GM18511 (cell line): ENCODE data around the gene SCN2A.
"Not testable (repeated sequence)": the region's sequence is repeated elsewhere in the genome, so short reads cannot be mapped to it uniquely, and the experiment has no call there.

Experiments
- ATAC-seq: cut with Tn5 transposase; IDR thresholded peaks from one replicate; pipeline ENCODE4 v1.9.1; 2021; ENCODE audit warnings: mild to moderate bottlenecking, moderate library complexity; ENCODE audit not compliant: unreplicated experiment

Gene SCN2A

DNA sequence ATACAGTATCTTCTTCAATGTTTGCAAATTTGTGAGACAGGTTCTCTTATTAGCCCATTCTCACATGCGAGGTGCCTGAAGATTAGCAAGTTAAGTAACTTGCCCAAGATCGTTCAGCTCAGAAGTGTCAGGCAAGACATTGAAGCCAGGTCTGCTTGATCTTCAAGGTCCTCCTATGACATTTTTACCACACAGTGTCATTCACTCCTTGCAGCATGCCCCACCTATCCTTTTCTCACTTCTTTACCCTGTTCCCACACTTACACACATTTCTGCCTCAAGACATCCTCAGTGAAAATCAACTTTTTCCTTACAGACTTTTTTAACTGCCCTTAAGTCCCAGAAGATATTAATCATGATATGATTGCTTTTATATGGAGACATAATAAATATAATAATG, 73.8 kb downstream of the SCN2A start:
- no peak for ATAC-seq

DNA sequence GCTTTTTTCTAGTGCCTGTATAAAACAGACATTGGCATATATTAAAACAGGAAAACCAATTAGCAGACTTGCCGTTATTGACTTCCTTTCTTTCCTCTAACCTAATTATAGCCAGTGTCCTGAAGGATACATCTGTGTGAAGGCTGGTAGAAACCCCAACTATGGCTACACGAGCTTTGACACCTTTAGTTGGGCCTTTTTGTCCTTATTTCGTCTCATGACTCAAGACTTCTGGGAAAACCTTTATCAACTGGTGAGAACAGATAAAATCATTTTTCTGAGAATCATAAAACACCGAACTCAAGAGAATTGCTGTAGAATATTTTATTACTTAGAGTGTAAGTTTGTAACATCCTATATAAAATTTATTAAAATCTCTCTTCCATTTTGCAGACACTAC, 74.3 kb downstream of the SCN2A start:
- ATAC-seq: no peak

DNA sequence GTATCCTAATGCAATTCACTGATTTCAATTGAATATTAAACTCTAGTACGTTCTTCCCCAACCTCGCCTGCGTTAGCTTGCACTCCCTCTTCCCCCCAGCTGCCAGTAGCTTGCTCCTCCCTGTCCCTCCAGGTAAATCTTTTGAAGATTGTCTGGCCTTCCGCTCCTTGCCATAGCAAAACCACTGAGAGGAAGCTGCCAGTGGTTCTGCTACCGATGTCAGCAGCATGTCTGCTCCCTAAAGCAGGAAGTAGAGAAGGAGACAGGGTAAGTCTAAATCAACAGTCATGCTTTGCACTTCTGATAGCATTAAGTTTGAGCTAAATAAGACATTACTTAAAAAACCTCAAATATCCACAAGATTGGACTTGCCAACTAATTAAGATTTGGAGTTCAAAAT, 89.1 kb downstream of the SCN2A start:
- no peak for ATAC-seq

DNA sequence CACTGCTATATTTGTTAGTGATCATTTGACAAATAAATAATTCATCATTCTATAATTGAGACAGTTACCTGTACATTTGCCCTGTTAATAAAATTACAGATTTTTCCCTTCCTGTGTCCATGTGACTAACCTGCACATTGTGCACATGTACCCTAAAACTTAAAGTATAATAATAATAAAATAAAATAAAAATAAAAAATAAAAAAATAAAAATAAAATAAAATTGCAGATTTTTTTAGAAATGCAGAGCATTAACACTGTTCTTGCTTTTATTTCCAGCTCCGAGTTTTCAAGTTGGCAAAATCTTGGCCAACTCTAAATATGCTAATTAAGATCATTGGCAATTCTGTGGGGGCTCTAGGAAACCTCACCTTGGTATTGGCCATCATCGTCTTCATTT, 105.1 kb downstream of the SCN2A start:
- not testable (repeated sequence) for ATAC-seq

DNA sequence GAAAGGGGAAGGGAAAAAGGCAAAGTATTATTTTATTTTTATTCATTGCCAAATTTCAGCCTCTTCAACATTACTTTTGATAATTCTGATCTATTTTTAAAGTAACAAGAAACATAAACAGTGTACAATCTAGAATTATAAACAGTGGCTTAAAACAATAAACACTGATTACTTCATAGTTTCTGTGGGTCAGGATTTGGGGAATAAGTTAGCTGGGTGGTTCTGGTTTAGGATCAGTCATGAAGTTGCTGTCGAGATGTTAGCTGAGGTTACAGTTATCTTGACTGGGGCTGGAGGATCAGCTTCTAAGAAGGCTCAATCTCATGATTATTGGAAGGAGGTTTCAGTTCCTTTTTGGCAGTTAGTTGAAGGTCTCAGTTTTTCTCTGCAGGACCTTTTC, 109.2 kb downstream of the SCN2A start:
- no peak for ATAC-seq

DNA sequence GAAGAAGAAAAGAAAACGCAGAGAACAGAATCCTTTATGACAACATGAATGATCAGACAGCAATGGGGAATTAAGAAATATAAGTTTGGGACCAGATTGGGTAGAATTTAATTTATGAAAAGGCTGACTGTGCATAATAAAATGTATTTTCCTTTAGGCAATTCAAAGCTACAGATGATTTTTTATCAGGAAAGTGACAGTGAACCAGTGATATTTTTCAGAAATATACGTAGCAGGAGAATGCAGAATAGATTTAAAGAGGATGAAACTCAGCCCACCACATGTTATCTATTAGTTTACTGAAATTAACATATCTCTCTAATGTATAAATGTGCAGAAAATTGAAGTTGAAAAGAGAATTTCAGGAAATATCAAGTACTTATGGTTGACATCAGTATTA, 110.0 kb downstream of the SCN2A start:
- no peak for ATAC-seq

DNA sequence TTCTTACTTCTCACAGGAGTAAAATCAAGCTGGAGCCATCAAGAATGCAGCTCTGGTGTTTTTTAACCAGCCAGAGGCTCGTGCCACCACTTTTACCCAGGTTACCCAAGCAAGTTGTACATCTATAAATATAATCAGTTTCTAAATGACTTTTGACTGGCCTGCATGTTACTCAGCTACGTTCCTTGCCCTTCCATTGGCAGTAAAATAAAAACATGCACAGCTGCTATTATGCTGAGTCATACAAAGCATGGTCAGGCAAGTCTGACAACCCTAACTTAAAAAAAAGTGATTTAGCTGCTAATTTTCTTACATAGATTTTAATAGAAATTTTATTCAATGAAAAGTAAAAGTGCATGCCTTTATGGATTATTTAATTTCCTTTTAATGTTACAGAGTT, 118.5 kb downstream of the SCN2A start:
- ATAC-seq: peak; percentile 97

DNA sequence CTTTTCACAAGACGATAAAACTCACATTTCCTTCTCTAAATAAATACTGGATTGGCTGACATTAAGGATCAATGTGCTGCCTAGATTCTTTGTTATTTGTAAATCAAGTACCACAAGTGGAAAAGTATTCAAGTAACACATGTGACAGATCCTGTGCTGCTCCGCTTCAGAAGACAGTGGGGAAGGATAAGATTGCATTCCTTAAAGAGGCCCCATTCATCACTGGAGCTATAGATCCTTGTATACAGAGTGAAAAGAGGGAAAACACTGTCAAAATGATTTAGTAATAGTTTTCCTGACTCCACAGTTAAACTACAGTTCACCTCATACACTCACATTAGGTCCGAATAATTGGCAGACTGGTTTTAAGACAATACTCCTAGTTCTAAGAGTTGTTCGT, 122.3 kb downstream of the SCN2A start:
- ATAC-seq: no peak

DNA sequence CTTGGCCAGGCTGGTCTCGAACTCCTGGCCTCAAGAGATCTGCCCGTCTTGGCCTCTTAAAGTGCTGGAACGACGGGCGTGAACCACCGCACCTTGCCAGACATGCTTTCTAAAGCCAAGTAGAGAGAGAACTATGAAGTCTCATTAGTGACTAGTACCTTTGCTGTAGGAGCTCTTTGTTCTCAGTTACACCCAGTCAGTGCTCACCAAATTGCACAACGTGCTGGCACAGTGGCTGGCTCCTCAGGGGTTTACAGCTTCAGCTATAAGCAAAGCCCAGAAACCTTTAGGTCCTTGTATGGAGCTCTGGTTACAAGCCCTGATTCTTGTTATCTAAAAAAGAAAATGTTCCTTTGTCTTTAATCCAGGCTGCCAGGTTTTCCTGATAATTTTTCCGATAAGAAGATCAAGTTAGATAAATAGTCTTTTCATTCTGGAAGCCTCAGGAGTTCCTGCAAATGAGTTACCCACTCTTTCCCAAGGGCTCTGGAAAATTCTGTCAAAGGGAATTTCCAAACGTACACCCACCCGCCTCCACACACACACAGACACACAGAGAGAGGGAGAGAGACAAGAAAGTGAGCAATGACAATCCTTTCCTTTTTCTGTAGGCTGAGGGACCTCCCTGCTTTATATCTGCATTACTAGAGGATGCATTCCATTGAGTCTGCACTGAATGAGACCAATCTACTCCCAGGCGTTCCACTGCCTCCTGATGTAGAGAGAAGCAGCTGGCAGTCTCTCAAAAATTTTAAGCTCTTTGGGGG, 130.1 kb downstream of the SCN2A start:
- ATAC-seq: no peak

DNA sequence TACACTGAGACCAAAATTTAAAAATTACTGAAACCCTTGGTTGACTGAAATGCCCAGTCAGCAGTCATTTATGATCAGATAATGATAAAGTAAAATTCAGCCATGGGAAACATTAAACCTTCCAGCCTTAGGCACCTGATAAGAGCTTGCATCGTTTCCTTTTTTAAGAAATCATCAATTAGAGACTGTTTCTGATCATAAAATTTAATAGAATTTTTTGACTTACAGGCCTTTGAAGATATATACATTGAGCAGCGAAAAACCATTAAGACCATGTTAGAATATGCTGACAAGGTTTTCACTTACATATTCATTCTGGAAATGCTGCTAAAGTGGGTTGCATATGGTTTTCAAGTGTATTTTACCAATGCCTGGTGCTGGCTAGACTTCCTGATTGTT, 130.7 kb downstream of the SCN2A start:
- no peak for ATAC-seq

DNA sequence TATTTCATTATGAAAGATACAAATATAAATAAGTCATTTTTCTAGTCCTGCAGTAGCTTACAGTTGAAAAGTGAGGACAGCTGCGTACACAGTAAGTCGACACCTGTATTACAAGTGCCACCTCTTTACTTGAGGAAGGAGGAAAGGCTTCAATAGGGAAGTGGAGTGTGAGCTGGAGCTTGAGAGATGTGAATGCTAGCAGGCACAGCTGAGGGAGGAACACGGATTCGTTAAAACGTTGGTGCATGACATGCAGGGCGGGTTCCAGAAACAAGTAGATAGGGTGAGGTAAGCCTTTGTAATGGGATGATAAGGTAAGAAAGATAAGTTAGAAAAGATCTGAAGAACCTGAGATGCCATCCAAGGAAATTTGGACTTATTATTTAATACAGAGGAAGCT, 132.1 kb downstream of the SCN2A start:
- no peak for ATAC-seq

DNA sequence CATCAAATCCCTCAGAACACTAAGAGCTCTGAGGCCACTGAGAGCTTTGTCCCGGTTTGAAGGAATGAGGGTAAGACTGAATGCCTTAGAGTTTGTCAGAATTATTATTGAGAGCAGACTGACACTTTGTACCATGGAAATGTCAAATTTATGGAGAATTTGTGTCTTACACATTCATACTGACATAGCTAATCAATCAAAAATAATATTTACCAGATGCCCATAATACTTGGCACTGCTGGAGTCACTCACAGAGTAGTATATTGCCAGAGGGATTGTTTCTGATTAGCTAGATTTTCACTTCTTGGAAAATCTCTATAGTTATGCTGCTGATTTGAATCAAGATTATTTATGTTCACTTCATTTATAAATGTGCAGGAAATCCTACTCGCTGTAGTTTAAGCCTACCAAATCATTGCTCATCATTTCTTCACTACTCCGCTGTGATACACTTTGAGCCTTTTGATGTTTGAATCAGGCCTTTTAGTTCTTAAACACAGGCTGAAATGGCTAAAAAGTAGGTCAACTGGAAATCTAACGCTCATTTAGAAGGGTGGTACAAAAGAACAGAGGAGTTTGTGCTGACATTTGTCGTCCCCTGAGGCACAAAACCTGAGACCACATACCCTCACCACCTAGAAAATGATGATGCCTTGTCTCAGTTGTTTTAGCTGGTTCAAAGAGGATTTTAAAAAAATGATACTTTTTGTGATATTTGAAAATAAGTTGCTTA, 134.2 kb downstream of the SCN2A start:
- ATAC-seq: no peak

DNA sequence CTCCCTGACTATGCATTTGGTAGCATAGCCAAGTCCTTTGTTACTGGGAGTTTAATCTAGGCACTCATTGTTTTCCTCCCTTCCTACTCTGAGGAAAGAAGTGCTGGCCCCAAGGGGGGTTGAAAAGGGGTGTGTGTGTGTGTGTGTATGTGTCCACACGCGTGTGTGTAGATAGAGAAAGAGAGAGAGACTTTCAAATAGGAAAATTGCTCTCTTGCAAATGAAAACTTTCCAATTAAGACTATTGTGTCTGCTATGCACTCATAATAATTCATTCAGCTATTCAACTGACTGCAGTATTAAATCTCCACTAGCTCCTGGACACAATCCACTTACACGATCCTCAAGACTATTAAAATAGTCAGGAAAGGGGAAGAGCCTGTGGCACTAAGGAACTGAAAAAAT, 137.4 kb downstream of the SCN2A start:
- no peak for ATAC-seq

DNA sequence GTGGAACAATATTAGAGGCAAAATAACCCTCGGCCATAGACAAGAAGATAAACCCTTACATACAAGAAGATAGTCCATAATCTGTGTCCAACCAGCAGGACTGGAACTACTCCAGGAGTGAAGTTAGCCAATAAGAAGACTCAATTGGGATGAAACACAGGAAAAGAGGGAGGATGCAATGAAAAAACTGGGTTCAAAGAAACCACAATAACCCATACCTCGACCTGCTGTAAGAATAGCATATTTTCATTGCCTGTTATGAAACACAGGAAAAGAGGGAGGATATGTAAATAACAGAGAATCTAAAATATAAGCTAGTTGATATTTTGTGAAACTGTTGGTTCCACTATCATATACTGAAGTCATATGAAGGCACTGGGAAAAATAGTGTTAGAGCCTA, 143.1 kb downstream of the SCN2A start:
- ATAC-seq: no peak

DNA sequence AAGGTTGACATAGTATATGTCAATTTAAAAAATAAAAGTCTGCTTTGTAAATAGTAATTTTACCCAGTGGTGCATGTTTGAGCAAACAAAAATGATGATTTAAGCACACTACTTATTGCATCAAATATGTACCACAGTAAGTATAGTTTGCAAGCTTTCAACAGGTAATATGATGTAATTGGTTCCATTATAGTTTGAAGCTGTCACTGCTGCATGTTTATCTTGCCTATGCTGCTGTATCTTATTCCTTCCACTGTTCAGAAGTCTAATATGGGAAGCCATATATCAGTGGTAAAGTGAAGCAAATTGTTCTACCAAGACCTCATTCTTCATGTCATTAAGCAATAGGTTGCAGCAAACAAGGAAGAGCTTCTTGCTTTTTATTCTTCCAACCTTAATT, 151.7 kb downstream of the SCN2A start:
- no peak for ATAC-seq

DNA sequence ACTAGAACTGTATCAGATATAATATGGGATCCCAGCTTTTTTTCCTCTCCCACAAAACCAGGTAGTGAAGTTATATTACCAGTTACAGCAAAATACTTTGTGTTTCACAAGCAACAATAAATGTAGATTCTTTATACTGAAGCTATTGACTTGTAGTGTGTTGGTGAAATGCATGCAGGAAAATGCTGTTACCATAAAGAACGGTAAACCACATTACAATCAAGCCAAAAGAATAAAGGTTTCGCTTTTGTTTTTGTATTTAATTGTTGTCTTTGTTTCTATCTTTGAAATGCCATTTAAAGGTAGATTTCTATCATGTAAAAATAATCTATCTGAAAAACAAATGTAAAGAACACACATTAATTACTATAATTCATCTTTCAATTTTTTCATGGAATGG, 152.6 kb downstream of the SCN2A start:
- ATAC-seq: no peak

DNA sequence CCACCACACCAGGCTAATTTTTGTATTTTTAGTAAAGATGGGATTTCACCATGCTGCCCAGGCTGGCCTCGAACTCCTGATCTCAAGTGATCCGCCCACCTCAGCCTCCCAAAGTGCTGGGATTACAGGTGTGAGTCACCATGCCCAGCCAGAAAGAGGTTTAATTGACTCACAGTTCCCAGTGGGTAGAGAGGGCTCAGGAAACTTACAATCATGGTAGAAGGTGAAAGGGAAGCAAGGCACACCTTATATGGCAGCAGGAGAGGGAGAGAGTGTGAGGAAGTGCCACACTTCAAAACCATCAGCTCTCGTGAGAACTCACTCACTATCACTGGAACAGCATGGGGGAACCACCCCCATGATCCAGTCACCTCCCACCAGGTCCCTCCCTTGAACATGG, 159.4 kb downstream of the SCN2A start:
- not testable (repeated sequence) for ATAC-seq

DNA sequence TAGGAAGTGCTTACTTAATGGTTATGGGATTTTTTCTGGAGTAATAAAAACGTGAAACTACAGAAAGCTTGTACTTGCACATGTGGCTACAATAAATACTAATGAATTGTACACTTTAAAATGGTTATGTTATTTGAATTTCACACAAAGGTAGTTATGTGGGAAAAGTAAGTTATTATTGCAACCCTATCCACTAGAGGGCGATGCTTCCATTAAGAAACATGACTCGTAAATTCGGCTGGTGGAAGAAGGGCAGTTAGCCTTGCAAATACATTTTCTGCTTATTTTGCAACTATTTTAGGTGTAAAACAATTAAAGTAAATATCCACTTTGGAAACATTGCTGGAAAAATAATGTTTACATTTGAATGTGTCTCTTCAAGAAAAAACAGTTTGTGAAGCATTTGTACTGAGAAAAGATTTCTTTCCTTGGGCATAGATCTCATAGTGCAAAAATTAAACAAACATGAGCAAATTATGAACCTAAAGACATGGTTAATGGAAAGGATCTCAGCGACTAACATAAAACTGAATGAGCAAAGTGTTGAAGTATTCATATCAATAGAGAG, 162.2 kb downstream of the SCN2A start:
- ATAC-seq: peak; percentile 84

DNA sequence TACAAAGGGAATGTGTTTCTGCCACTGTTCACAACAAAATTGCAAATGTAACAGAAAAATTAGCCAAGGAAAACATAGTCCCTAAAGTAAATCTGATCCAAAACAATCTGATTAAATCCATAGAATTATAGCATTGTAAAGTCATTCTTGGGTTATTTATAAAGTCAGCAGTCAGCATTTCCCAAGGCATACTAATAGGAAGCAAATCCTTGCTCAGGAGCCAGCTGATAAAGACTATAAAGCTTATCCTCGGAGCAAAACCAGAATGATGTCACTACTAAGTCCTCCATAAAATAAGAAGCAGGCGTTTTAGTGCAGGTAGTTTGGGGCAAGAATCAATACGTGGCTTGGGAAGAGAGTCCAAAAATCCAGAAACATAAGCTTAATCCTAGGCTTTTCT, 162.9 kb downstream of the SCN2A start:
- ATAC-seq: no peak

DNA sequence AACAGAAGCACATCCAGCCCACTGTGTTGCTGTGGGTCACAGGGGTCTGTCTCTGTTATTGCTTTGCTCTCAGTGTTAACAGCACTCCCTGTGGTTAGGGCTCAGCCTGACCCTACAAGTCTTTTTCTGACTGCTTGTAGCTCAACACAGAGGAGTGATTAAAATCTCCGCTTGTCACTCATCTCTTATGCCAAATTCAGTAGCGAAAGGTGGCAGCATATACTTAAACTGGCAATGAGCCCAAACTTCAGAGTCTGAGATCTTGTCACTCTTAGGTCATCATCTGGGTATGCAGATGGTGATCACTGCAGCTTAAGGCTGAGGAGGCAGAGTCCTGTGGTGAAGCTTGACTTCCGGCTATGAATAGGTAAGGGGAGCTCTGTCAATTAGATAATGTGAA, 167.0 kb downstream of the SCN2A start:
- no peak for ATAC-seq

DNA sequence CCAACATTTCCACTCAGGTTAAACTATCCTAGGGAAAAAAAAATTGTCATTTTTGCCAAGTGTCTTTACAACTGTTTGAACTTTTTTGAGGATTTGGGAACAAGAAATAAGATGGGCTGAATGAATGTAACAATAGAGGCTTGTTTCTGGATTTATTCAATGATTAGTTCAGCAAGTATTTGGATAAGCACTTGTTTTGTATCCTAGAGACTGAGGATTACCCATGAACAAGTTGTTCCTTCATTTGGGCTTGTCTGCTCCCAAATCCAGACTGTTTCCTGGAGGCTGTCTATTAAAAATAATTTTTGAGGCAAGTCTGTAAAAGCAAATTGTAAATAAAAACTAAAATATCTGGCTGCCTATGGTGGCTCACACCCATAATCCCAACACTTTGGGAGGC, 168.3 kb downstream of the SCN2A start:
- no peak for ATAC-seq

DNA sequence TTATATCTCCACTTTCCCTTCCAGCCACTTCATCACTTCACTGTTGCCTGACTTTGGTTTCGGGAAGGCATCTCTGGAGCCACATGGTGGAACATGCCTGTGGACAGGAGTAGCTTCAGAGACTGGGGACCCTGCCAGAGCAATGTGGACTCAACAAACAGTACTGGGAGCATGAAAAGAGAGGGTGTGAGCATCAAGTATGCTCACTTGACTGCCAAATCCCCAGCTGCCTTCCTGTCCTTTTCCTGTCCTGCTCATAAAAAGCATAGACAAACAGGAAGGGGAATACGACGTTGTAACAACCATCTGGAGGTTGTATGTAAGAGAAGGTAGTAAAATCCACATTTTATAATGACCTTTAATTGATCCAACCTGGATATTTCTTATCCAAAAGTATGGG, 169.0 kb downstream of the SCN2A start:
- ATAC-seq: no peak
